ENCODE data around the gene PAQR7.
"Not testable (repeated sequence)": the region's sequence is repeated elsewhere in the genome, so short reads cannot be mapped to it uniquely, and the experiment has no call there.

Gene PAQR7

DNA sequence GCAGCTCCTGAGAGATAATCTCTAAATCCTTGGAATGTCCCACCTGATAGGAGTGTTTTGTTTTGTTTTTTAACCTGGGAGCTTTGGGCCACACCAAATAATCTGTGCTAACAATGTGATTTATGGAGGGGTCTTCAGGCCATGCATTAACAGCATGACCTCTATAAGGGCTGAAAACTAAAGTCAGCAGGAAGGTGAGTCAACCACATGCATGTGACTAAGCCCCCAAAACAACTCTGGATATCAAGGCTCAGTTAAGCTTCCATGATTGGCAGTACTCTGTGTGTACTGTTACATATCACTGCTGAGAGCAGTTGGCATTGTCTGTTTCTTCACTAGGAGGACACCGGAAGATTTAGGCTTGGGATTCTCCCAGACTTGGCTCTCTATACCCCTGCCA lies 27.0 kb downstream of the PAQR7 start:
- Mint-ChIP-seq H3K4me1 (no peaks in the 10 kb centered on the region), H3K4me3 (no peak overlapping the region), H3K9me3 (no peaks in the 10 kb centered on the region), H3K36me3 (no peaks in the 10 kb centered on the region), H3K27me3 (no peaks in the 10 kb centered on the region), H3K27ac (no peak overlapping the region)

- Mint-ChIP-seq H3K27ac (no peak overlapping the region), H3K36me3 (no peaks in the 10 kb centered on the region), H3K4me1 (no peaks in the 10 kb centered on the region), H3K4me3 (no peak overlapping the region), H3K9me3 (no peaks in the 10 kb centered on the region), H3K27me3 (no peaks in the 10 kb centered on the region)
These were observed 27.6 kb downstream of the PAQR7 start for GRCh38 chr1:25847929-25848328.

GRCh38 chr1:25845664-25846063 lies 29.8 kb downstream of the PAQR7 start:
- no peaks in the 10 kb centered on the region for H3K27me3 Mint-ChIP-seq
- no peaks in the 10 kb centered on the region for H3K36me3 Mint-ChIP-seq

DNA sequence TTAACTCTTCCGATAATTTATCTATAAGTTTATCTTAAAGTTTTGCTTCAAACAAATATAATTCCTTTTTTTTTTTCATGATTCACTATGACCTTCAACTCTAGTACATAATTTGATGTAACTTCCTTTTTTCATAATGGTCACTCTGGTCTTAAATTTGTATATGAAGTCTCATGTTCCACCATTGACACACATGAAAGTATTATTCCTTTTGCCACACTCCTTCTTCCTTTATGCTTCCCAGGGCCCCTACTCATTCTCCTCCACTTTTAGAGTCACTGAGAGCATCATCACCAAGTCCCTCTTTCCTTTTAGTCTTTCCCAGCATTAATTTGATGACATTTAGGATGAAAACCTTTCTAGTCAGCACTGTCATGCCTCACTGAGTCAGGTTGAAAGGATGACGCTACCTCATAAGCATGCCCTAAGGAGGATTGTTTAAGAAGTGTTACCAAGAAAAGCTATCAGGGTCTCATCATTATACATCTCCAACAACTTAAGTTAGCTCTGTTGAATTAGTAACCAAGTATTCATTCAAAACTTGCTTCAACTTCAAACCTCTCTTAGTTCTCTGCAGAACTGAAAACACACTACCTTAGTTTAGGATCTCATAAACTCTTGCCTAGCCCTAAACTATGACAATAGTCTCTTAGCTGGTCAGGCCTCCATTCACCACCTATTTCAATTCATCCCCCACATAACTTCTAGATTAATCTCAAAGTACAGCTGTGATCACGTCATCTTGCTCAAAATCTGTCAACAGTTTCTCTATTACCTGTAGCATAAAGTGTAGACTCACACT lies 30.8 kb downstream of the PAQR7 start:
- Mint-ChIP-seq H3K4me1 (no peaks in the 10 kb centered on the region), H3K27ac (no peak overlapping the region), H3K36me3 (peaks cover 4% of the 10 kb centered on the region), H3K9me3 (peaks cover 4% of the 10 kb centered on the region), H3K4me3 (no peak overlapping the region), H3K27me3 (no peaks in the 10 kb centered on the region)

More at GRCh38 chr1:25845664-25846063, 29.8 kb downstream of the PAQR7 start:
- H3K9me3 Mint-ChIP-seq, result no peaks in the 10 kb centered on the region
- H3K27ac Mint-ChIP-seq, result no peak overlapping the region
- no peaks in the 10 kb centered on the region for H3K4me1 Mint-ChIP-seq
- H3K4me3 Mint-ChIP-seq, result no peak overlapping the region

GRCh38 chr1:25843483-25843882 lies 32.0 kb downstream of the PAQR7 start:
- H3K9me3 Mint-ChIP-seq, result peaks cover 5% of the 10 kb centered on the region
- H3K27me3 Mint-ChIP-seq, result no peaks in the 10 kb centered on the region
- H3K36me3 Mint-ChIP-seq, result peaks cover 4% of the 10 kb centered on the region
- H3K4me3 Mint-ChIP-seq, result no peak overlapping the region
- H3K4me1 Mint-ChIP-seq, result no peaks in the 10 kb centered on the region
- no peak overlapping the region for H3K27ac Mint-ChIP-seq

- H3K4me3 Mint-ChIP-seq, H3K27me3 Mint-ChIP-seq, H3K36me3 Mint-ChIP-seq, H3K27ac Mint-ChIP-seq, H3K9me3 Mint-ChIP-seq, H3K4me1 Mint-ChIP-seq: not testable (repeated sequence)
These were observed 35.7 kb downstream of the PAQR7 start for GRCh38 chr1:25839808-25840207.

GRCh38 chr1:25837262-25837875 lies 38.1 kb downstream of the PAQR7 start:
- peaks cover 4% of the 10 kb centered on the region for H3K36me3 Mint-ChIP-seq
- peaks cover 5% of the 10 kb centered on the region for H3K9me3 Mint-ChIP-seq
- no peaks in the 10 kb centered on the region for H3K27me3 Mint-ChIP-seq
- no peak overlapping the region for H3K27ac Mint-ChIP-seq
- H3K4me1 Mint-ChIP-seq, result peaks cover 2% of the 10 kb centered on the region
- H3K4me3 Mint-ChIP-seq, result no peak overlapping the region

DNA sequence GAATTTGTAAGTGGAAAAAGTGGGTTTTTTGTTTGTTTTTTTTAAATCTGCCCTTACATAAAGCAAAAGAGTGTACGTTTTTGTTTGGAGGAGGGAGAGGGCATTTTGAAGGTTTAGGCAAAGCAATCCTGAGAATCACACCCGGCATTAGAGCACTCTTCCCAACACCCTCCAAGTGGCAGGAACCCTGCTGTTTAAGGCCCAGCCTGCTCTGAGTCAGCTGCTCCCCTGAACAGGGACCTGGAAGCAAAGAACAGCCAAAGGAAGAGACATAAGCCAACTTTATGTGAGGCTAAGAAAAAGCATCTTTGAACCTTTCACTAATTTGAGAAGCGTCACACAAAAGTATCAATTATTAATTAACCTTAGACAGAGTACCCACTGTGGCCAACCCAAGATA lies 38.8 kb downstream of the PAQR7 start:
- H3K9me3 Mint-ChIP-seq, result peaks cover 5% of the 10 kb centered on the region
- peaks cover 9% of the 10 kb centered on the region for H3K4me1 Mint-ChIP-seq
- peaks cover 4% of the 10 kb centered on the region for H3K36me3 Mint-ChIP-seq
- no peak overlapping the region for H3K4me3 Mint-ChIP-seq
- H3K27me3 Mint-ChIP-seq, result no peaks in the 10 kb centered on the region
- H3K27ac Mint-ChIP-seq, result no peak overlapping the region

- Mint-ChIP-seq H3K36me3 (peaks cover 2% of the 10 kb centered on the region), H3K27ac (no peak overlapping the region), H3K4me1 (peaks cover 19% of the 10 kb centered on the region), H3K27me3 (no peaks in the 10 kb centered on the region), H3K4me3 (no peak overlapping the region), H3K9me3 (peaks cover 2% of the 10 kb centered on the region)
These were observed 40.6 kb downstream of the PAQR7 start for GRCh38 chr1:25834894-25835293.

- H3K27me3 Mint-ChIP-seq, result no peaks in the 10 kb centered on the region
- H3K4me3 Mint-ChIP-seq, result no peak overlapping the region
- H3K9me3 Mint-ChIP-seq, result no peaks in the 10 kb centered on the region
- H3K4me1 Mint-ChIP-seq, result peaks cover 19% of the 10 kb centered on the region
- no peak overlapping the region for H3K27ac Mint-ChIP-seq
- peaks cover 7% of the 10 kb centered on the region for H3K36me3 Mint-ChIP-seq
These were observed 42.4 kb downstream of the PAQR7 start for GRCh38 chr1:25833158-25833557.

- H3K9me3 Mint-ChIP-seq, result no peaks in the 10 kb centered on the region
- H3K27me3 Mint-ChIP-seq, result no peaks in the 10 kb centered on the region
- H3K4me1 Mint-ChIP-seq, result peaks cover 19% of the 10 kb centered on the region
- H3K36me3 Mint-ChIP-seq, result peaks cover 10% of the 10 kb centered on the region
- H3K4me3 Mint-ChIP-seq, result no peak overlapping the region
- peak overlapping the region; percentile 8 for H3K27ac Mint-ChIP-seq
These were observed 43.0 kb downstream of the PAQR7 start for GRCh38 chr1:25832336-25833037.

GRCh38 chr1:25831569-25832196 lies 43.8 kb downstream of the PAQR7 start:
- H3K4me3 Mint-ChIP-seq, result no peak overlapping the region
- no peaks in the 10 kb centered on the region for H3K9me3 Mint-ChIP-seq
- peaks cover 10% of the 10 kb centered on the region for H3K36me3 Mint-ChIP-seq
- H3K27ac Mint-ChIP-seq, result no peak overlapping the region
- peaks cover 19% of the 10 kb centered on the region for H3K4me1 Mint-ChIP-seq
- no peaks in the 10 kb centered on the region for H3K27me3 Mint-ChIP-seq

GRCh38 chr1:25829046-25829445 lies 46.5 kb downstream of the PAQR7 start:
- Mint-ChIP-seq H3K27me3 (no peaks in the 10 kb centered on the region), H3K9me3 (no peaks in the 10 kb centered on the region), H3K27ac (no peak overlapping the region), H3K4me1 (peaks cover 19% of the 10 kb centered on the region), H3K36me3 (peaks cover 13% of the 10 kb centered on the region), H3K4me3 (no peak overlapping the region)

GRCh38 chr1:25828491-25828890 lies 47.0 kb downstream of the PAQR7 start:
- H3K4me3 Mint-ChIP-seq, result no peak overlapping the region
- no peak overlapping the region for H3K27ac Mint-ChIP-seq
- peaks cover 13% of the 10 kb centered on the region for H3K36me3 Mint-ChIP-seq
- no peaks in the 10 kb centered on the region for H3K9me3 Mint-ChIP-seq
- H3K27me3 Mint-ChIP-seq, result no peaks in the 10 kb centered on the region
- H3K4me1 Mint-ChIP-seq, result peaks cover 19% of the 10 kb centered on the region

GRCh38 chr1:25826571-25826970 lies 48.9 kb downstream of the PAQR7 start:
- Mint-ChIP-seq H3K27ac (no peak overlapping the region), H3K9me3 (no peaks in the 10 kb centered on the region), H3K4me3 (no peak overlapping the region), H3K27me3 (no peaks in the 10 kb centered on the region), H3K36me3 (peaks cover 13% of the 10 kb centered on the region), H3K4me1 (peaks cover 17% of the 10 kb centered on the region)

DNA sequence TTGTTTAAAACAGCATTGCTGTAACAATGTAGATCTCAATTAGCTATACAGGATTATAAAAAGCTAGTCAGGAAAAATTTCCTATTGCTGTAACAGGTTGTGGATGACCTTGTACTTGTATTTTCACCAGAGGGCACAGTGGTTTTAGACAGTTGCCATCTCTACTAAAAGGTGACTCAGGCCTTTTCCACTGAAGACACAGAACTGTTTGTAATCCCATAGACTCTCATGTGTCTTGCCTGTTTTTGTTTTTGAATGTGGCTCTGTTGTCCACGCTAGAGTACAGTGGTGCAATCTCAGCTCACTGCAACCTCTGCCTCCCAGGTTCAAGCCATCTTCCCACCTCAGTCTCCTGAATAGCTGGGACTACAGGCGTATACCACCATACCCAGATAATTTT lies 49.9 kb downstream of the PAQR7 start:
- peaks cover 18% of the 10 kb centered on the region for H3K4me1 Mint-ChIP-seq
- no peaks in the 10 kb centered on the region for H3K9me3 Mint-ChIP-seq
- H3K4me3 Mint-ChIP-seq, result no peak overlapping the region
- H3K27me3 Mint-ChIP-seq, result no peaks in the 10 kb centered on the region
- H3K27ac Mint-ChIP-seq, result no peak overlapping the region
- H3K36me3 Mint-ChIP-seq, result peaks cover 13% of the 10 kb centered on the region
